Skeletal muscle tissue (tissue), 4 donors: ENCODE data around the gene ETF1. TPM values are rescaled to one million over a fixed set of nuclear protein-coding genes. Genes with fewer than 3 reads are reported as not detected.
"Not testable (repeated sequence)": the region's sequence is repeated elsewhere in the genome, so short reads cannot be mapped to it uniquely, and the experiment has no call there.

ENCODE experiments used
- H3K27ac ChIP-seq: one replicate; pipeline ENCODE4 v1.7.0; 2013; ENCODE audit warnings: mild to moderate bottlenecking, low read depth, low read length, inconsistent platforms
- H3K27me3 ChIP-seq, 3 donors: one replicate each; pipeline ENCODE4 v1.7.0; 2013; ENCODE audit warnings: low read length in 3 of 3; ENCODE audit not compliant: control insufficient read depth in 3 of 3, insufficient read depth in 3 of 3
- H3K36me3 ChIP-seq, 3 donors: one replicate each; pipeline ENCODE4 v1.7.0; 2013; ENCODE audit warnings: low read length in 3 of 3; ENCODE audit not compliant: control insufficient read depth in 3 of 3, insufficient read depth in 3 of 3
- H3K4me1 ChIP-seq, 3 donors: one replicate each; pipeline ENCODE4 v1.7.0; 2013; ENCODE audit warnings: low read length in 3 of 3, mild to moderate bottlenecking in 3 of 3; ENCODE audit not compliant: control insufficient read depth in 3 of 3, insufficient read depth in 3 of 3
- H3K4me3 ChIP-seq, 3 donors: one replicate each; pipeline ENCODE4 v1.7.0; 2013; ENCODE audit warnings: low read length in 3 of 3
- H3K9ac ChIP-seq, 3 donors: one replicate each; pipeline ENCODE4 v1.7.0; 2013; ENCODE audit warnings: low read length in 3 of 3, mild to moderate bottlenecking in 3 of 3, moderate library complexity in 2 of 3, low read depth in 1 of 3
- H3K9me3 ChIP-seq, 3 donors: one replicate each; pipeline ENCODE4 v1.7.0; 2013; ENCODE audit warnings: low read length in 3 of 3; ENCODE audit not compliant: control insufficient read depth in 3 of 3
- total RNA-seq: library from RNA; depleted of rRNA; stranded (reverse); fragments of >200 nt; gene quantifications from one replicate; pipeline ENCODE4 v1.2.3, GENCODE V29; 2014
- donor health status: Osteomylitis.

ETF1 gene
- total RNA-seq, 1 donor from 2014 or later = 45.4 TPM

DNA sequence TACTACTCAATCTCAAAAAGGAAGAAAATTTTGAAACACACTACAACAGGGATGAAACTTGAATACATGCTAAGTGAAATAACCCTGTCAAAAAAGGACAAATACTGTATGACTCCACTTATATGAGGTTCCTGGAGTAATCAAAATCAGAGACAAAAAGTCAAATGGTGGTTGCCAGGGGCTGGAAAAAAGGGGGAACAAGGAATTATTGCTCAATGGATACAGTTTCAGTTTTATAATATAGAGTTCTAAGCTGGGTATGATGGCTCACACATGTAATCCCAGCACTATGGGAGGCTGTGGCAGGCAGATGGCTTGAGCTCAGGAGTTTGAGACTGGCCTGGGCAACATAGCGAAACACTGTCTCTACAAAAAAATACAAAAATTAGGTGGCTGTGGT, 29.0 kb downstream of the ETF1 start:
- Histone ChIP-seq H3K4me3 (no peak overlapping the region), H3K27ac (no peak overlapping the region), H3K9ac (no peak overlapping the region), H3K27me3 (no peaks in the 10 kb centered on the region), H3K9me3 (no peaks in the 10 kb centered on the region), H3K4me1 (no peaks in the 10 kb centered on the region), H3K36me3 (peaks cover 24 to 74% (median 68%) of the 10 kb centered on the region in 3 donors)

DNA sequence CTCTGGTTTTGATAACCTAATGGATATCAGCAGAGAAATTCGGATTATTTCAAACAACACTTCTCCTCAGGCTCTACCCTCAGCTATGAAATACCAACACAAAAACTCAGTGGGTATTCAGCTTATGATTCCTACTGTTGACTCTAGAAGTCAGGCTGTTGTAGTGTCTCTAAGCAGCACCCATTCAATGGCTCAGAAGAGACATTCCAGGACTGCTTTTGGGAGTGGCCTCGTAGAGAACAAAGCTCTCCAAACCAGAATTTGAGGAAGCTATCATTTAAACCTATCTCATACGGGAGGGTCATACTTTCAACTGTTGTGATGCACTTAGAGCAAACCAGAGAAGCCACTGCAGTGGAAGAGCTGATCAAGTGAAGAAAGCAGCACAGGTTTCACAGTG, 34.1 kb downstream of the ETF1 start:
- H3K4me3 ChIP-seq = no peak overlapping the region
- peaks cover 16 to 56% (median 50%) of the 10 kb centered on the region in 3 donors for H3K36me3 ChIP-seq
- no peak overlapping the region for H3K9ac ChIP-seq
- no peaks in the 10 kb centered on the region for H3K9me3 ChIP-seq
- no peaks in the 10 kb centered on the region for H3K27me3 ChIP-seq
- H3K4me1 ChIP-seq = peaks cover 9 to 16% (median 11%) of the 10 kb centered on the region in 3 donors
- no peak overlapping the region for H3K27ac ChIP-seq

GRCh38 chr5:138507485-138507884, 35.6 kb downstream of the ETF1 start:
- not testable (repeated sequence) for H3K4me3 ChIP-seq, H3K9ac ChIP-seq, H3K27me3 ChIP-seq, H3K9me3 ChIP-seq, H3K27ac ChIP-seq
- Histone ChIP-seq H3K4me1 (peaks cover 9 to 18% (median 11%) of the 10 kb centered on the region in 3 donors), H3K36me3 (peaks cover 16 to 42% (median 37%) of the 10 kb centered on the region in 3 donors)

DNA sequence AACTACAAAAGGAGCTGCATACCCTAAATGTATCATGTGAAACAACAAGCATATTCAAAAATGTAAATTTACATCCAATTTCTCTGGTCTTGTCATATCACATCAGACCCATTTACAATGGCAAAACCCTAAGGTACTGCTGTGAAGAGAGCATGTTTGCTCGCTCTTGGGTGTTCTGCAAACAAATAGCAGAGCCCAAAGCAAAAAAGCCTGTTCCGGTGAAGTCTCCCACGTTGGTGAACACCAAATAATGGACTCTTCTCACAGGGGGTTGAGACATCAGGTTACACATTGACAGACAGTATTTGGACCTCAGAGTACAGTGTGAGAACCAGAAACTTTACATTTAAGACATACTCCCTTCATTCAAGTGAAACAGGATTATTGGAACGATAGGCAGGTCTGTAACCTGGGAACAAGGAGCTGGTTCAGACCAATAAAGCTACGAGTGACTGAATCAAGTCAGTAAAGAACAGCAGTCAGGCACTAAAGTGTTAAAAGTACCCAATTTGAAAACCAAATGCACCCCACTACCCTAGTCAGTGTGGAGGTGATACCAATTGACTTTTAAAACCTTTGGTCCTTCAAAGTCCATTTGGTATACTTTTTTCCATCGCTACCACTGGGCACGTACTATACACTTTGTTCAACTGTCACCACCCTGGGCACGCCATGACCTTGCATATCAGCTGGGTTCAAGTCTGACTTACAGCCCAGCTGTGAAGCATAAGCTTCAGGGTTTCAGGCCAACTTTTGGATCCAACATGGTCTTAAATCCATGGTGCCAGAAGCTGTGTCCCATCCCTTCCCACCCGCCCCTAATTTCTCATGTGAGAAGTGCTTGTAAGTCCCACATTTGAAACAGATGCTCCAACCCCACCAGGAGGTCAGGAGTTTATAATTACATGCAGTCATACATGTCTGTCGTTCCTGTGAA, 36.4 kb downstream of the ETF1 start:
- no peaks in the 10 kb centered on the region for H3K27me3 ChIP-seq
- no peak overlapping the region for H3K4me3 ChIP-seq
- H3K9me3 ChIP-seq = no peaks in the 10 kb centered on the region
- no peak overlapping the region for H3K27ac ChIP-seq
- H3K9ac ChIP-seq = no peak overlapping the region
- peaks cover 9 to 27% (median 18%) of the 10 kb centered on the region in 3 donors for H3K4me1 ChIP-seq
- peaks cover 14 to 35% (median 33%) of the 10 kb centered on the region in 3 donors for H3K36me3 ChIP-seq

DNA sequence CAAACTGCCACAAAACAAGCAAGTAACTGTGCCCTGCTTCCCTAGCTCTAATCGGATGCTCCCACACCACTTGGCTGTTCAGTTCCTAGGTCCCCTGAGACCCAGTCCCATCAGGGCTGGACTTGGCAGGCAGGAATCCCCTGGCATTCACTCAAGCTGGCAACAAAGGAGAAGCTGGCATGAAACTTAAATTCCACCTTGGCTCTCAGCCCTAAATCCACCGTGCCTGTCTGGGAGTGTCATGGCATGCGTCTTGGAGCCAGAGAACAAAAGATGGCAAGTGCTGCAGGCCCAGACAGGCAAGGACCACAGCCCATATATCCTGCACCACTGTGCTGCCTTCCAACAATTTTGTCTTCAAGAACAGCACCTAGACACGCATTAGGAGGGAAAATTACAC, 38.2 kb downstream of the ETF1 start:
- Histone ChIP-seq H3K9me3 (no peaks in the 10 kb centered on the region), H3K36me3 (peaks cover 5 to 22% (median 17%) of the 10 kb centered on the region in 3 donors), H3K4me1 (peaks cover 9 to 27% (median 18%) of the 10 kb centered on the region in 3 donors), H3K27ac (no peak overlapping the region), H3K9ac (no peak overlapping the region), H3K27me3 (no peaks in the 10 kb centered on the region), H3K4me3 (no peak overlapping the region)

DNA sequence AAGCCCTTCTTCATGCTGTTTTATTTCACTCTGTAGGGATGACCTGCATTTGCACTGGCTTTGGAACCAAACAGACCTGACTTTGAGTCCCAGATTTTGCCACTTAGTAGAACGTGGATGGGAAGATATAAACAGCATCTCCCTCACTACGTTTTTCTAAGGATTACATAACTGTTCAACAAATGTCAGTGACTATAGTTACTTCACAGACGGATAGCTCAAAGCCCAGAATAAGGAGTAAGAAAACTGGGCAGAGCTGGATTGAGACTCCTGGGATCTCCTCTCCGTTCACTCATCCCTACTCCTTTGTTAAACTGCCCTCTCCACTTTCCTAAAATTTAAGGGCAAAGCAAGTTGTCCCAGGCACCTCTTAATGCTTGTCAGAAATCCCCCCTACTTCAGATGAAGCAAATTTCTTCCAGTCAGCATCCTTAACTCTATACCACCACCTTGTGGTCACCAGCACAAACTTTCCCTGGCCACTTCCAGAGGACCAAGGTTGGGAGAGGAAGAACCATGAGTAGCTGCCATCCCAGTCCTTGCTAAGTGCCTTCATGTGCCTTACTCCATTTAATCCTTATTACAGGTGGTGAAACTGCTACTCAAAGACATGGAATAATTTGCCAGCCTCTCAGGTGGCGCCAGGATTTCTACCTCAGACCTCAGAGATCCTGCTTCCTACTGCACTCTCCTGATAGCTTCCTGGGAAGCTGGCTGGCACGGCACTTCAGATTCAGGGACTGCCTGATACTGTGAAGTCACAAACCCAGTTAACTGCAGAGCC, 39.4 kb downstream of the ETF1 start:
- peaks cover 5 to 14% (median 10%) of the 10 kb centered on the region in 3 donors for H3K36me3 ChIP-seq
- no peaks in the 10 kb centered on the region for H3K9me3 ChIP-seq
- no peak overlapping the region for H3K4me3 ChIP-seq
- H3K4me1 ChIP-seq = peaks cover 9 to 27% (median 18%) of the 10 kb centered on the region in 3 donors
- H3K9ac ChIP-seq = no peak overlapping the region
- no peak overlapping the region for H3K27ac ChIP-seq
- no peaks in the 10 kb centered on the region for H3K27me3 ChIP-seq

GRCh38 chr5:138502521-138502920, 40.5 kb downstream of the ETF1 start:
- H3K9me3 ChIP-seq = no peaks in the 10 kb centered on the region
- no peaks in the 10 kb centered on the region for H3K27me3 ChIP-seq
- H3K36me3 ChIP-seq = peaks cover 0 to 2% (median 2%) of the 10 kb centered on the region in 3 donors
- H3K9ac ChIP-seq = no peak overlapping the region
- peaks cover 9 to 27% (median 18%) of the 10 kb centered on the region in 3 donors for H3K4me1 ChIP-seq
- H3K4me3 ChIP-seq = no peak overlapping the region
- H3K27ac ChIP-seq = no peak overlapping the region

DNA sequence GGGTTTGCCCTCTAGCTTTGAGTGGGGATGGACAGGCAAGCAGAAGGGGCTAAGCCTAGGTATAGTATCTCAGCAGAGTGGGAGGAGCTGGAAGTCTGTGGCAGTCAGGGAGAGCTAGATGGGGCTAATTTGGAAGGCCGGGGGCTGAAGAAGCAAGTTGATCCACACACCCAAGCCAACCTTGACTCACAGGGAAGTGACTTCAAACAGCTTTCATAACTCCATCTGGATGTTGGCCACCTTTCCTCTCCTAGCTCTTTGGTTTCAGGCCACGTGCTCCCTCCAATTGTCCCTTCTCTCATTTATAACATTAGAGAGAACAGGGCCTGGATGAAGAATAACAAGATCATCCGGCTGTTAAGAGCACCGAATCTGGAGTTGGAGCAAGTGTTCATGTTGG, 40.9 kb downstream of the ETF1 start:
- H3K27ac ChIP-seq = no peak overlapping the region
- H3K4me1 ChIP-seq = peaks cover 9 to 27% (median 18%) of the 10 kb centered on the region in 3 donors
- H3K9ac ChIP-seq = no peak overlapping the region
- H3K9me3 ChIP-seq = no peaks in the 10 kb centered on the region
- no peaks in the 10 kb centered on the region for H3K27me3 ChIP-seq
- no peaks in the 10 kb centered on the region for H3K36me3 ChIP-seq
- H3K4me3 ChIP-seq = no peak overlapping the region

GRCh38 chr5:138498376-138498775, 44.7 kb downstream of the ETF1 start:
- Histone ChIP-seq H3K4me1 (peaks cover 0 to 10% (median 10%) of the 10 kb centered on the region in 3 donors), H3K36me3 (no peaks in the 10 kb centered on the region), H3K27ac (no peak overlapping the region), H3K9me3 (no peaks in the 10 kb centered on the region), H3K9ac (no peak overlapping the region), H3K27me3 (no peaks in the 10 kb centered on the region), H3K4me3 (no peak overlapping the region)

GRCh38 chr5:138495351-138495750, 47.7 kb downstream of the ETF1 start:
- Histone ChIP-seq H3K27me3 (peaks cover 8 to 13% (median 11%) of the 10 kb centered on the region in 3 donors), H3K27ac (no peak overlapping the region), H3K9me3 (no peaks in the 10 kb centered on the region)

More at GRCh38 chr5:138495351-138495750, 47.7 kb downstream of the ETF1 start:
- Histone ChIP-seq H3K4me1 (peaks cover 18 to 26% (median 22%) of the 10 kb centered on the region in 3 donors), H3K36me3 (no peaks in the 10 kb centered on the region), H3K9ac (no peak overlapping the region), H3K4me3 (no peak overlapping the region)
